ENCODE measurements around the gene LUZP1. TPM values are rescaled to one million over a fixed set of nuclear protein-coding genes. Genes with fewer than 3 reads are reported as not detected.

Gene LUZP1
- total RNA-seq, 1 experiment from 2014 or later, result 43.4 TPM

DNA sequence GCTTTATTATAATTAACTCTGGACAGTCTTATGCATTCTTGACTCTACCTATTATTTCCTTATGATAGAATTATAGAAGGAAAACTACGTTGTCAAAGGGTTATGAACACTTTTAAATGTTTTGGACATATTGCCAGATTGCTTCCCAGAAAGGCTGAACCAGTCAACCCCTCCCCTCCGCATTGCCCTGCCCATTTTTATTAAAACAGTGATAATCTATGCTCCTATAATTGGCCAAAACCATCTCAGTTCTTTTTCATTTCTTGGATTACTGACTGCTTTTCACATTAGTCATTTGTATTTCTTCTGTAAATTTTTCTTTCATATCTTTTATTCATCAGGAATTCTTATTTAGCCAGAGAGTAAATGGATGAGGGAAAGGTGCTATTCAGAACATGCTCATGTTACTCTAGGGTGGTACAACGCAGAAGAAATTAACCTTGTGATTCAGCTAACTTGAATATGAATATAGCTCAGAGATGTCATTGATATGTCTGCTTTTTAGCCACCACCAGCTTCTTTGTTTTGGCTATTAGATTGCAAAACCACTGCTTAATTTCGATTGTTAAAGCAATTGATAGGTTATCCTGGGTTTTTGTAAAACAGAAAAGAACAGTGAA, 117.3 kb downstream of the LUZP1 start:
- Mint-ChIP-seq H3K27ac (peak overlapping the region; percentile 45; the same call in 1 of the 2 replicates), H3K4me1 (peaks cover 17% of the 10 kb centered on the region), H3K4me3 (no peak overlapping the region), H3K9me3 (no peaks in the 10 kb centered on the region), H3K27me3 (ENCODE audit: low read depth) (no peaks in the 10 kb centered on the region), H3K36me3 (peaks cover 46% of the 10 kb centered on the region)
- TF ChIP-seq, protein P1, sequence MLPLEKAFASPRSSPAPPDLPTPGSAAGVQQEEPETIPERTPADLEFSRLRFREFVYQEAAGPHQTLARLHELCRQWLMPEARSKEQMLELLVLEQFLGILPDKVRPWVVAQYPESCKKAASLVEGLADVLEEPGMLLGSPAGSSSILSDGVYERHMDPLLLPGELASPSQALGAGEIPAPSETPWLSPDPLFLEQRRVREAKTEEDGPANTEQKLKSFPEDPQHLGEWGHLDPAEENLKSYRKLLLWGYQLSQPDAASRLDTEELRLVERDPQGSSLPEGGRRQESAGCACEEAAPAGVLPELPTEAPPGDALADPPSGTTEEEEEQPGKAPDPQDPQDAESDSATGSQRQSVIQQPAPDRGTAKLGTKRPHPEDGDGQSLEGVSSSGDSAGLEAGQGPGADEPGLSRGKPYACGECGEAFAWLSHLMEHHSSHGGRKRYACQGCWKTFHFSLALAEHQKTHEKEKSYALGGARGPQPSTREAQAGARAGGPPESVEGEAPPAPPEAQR (CRISPR knock-in tag; IDR thresholded peaks at IDR 0.05), result no peak
- DNase-seq (ENCODE audit: low spot score), result no peak
- ATAC-seq, result no peak
- POLR2A ChIA-PET, result no interaction called here
- CTCF ChIA-PET, result no interaction called here

DNA sequence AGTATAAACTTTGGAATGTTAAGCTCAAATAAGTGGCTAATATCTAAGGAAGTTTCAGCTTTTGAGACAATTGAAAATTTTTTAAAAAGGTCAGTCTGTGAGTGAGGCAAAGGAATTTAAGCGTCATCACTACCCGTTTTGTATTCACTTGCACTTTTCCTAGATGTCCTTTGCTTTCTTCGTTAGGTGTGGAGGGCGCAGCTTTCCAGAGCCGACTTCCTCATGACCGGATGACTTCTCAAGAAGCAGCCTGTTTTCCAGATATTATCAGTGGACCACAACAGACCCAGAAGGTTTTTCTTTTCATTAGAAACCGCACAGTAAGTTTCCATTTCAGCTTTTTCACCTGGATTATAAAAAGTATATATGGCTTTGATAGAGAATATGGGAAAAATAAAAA, 118.5 kb downstream of the LUZP1 start:
- H3K4me3 Mint-ChIP-seq, result no peak overlapping the region
- H3K36me3 Mint-ChIP-seq, result peaks cover 42% of the 10 kb centered on the region
- ChIA-PET POLR2A (no interaction called here), CTCF (interaction anchor here (1.3 kb wide), 1 partner anchor 134 kb away, joined by 3 read pairs; no protein-coding TSS in a partner anchor)
- H3K27ac Mint-ChIP-seq, result no peak overlapping the region
- peaks cover 23% of the 10 kb centered on the region for H3K4me1 Mint-ChIP-seq
- DNase-seq (ENCODE audit: low spot score), result no peak
- no peak for ATAC-seq
- H3K9me3 Mint-ChIP-seq, result no peaks in the 10 kb centered on the region
- H3K27me3 Mint-ChIP-seq (ENCODE audit: low read depth), result no peaks in the 10 kb centered on the region
- TF ChIP-seq TEAD1 (CRISPR knock-in tag; IDR thresholded peaks at IDR 0.05) (no peak), ZNF396 (CRISPR knock-in tag; IDR thresholded peaks at IDR 0.05; ENCODE audit: borderline replicate concordance) (no peak), NR3C1 (CRISPR knock-in tag; conservative IDR thresholded peaks at IDR 0.05; ENCODE audit: low read depth) (no peak), CBFB (CRISPR knock-in tag; IDR thresholded peaks at IDR 0.05; ENCODE audit: low read depth) (no peak), EMX1 (CRISPR knock-in tag; IDR thresholded peaks at IDR 0.05) (no peak), FOXP1 (CRISPR knock-in tag; IDR thresholded peaks at IDR 0.05; ENCODE audit: borderline replicate concordance) (no peak), RELA (CRISPR knock-in tag; IDR thresholded peaks at IDR 0.05; ENCODE audit: borderline replicate concordance) (no peak), CREB1 (CRISPR knock-in tag; IDR thresholded peaks at IDR 0.05) (no peak), GABPB1 (CRISPR knock-in tag; IDR thresholded peaks at IDR 0.05) (no peak), FOXK1 (CRISPR knock-in tag; IDR thresholded peaks at IDR 0.05) (no peak), KAT7 (CRISPR knock-in tag; IDR thresholded peaks at IDR 0.05; ENCODE audit: borderline replicate concordance) (no peak), SMAD3 (CRISPR knock-in tag; IDR thresholded peaks at IDR 0.05; ENCODE audit: borderline replicate concordance) (no peak), OVOL2 (CRISPR knock-in tag; IDR thresholded peaks at IDR 0.05; ENCODE audit: borderline replicate concordance) (no peak)
- TF ChIP-seq, protein P2, sequence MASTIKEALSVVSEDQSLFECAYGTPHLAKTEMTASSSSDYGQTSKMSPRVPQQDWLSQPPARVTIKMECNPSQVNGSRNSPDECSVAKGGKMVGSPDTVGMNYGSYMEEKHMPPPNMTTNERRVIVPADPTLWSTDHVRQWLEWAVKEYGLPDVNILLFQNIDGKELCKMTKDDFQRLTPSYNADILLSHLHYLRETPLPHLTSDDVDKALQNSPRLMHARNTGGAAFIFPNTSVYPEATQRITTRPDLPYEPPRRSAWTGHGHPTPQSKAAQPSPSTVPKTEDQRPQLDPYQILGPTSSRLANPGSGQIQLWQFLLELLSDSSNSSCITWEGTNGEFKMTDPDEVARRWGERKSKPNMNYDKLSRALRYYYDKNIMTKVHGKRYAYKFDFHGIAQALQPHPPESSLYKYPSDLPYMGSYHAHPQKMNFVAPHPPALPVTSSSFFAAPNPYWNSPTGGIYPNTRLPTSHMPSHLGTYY (CRISPR knock-in tag; IDR thresholded peaks at IDR 0.05), result no peak
- TF ChIP-seq, protein P3, sequence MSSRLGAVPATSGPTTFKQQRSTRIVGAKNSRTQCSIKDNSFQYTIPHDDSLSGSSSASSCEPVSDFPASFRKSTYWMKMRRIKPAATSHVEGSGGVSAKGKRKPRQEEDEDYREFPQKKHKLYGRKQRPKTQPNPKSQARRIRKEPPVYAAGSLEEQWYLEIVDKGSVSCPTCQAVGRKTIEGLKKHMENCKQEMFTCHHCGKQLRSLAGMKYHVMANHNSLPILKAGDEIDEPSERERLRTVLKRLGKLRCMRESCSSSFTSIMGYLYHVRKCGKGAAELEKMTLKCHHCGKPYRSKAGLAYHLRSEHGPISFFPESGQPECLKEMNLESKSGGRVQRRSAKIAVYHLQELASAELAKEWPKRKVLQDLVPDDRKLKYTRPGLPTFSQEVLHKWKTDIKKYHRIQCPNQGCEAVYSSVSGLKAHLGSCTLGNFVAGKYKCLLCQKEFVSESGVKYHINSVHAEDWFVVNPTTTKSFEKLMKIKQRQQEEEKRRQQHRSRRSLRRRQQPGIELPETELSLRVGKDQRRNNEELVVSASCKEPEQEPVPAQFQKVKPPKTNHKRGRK (CRISPR knock-in tag; IDR thresholded peaks at IDR 0.05; ENCODE audit: borderline replicate concordance), result no peak
- TF ChIP-seq, protein P4, sequence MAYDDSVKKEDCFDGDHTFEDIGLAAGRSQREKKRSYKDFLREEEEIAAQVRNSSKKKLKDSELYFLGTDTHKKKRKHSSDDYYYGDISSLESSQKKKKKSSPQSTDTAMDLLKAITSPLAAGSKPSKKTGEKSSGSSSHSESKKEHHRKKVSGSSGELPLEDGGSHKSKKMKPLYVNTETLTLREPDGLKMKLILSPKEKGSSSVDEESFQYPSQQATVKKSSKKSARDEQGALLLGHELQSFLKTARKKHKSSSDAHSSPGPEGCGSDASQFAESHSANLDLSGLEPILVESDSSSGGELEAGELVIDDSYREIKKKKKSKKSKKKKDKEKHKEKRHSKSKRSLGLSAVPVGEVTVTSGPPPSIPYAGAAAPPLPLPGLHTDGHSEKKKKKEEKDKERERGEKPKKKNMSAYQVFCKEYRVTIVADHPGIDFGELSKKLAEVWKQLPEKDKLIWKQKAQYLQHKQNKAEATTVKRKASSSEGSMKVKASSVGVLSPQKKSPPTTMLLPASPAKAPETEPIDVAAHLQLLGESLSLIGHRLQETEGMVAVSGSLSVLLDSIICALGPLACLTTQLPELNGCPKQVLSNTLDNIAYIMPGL (CRISPR knock-in tag; IDR thresholded peaks at IDR 0.05), result no peak
- TF ChIP-seq, protein P5, sequence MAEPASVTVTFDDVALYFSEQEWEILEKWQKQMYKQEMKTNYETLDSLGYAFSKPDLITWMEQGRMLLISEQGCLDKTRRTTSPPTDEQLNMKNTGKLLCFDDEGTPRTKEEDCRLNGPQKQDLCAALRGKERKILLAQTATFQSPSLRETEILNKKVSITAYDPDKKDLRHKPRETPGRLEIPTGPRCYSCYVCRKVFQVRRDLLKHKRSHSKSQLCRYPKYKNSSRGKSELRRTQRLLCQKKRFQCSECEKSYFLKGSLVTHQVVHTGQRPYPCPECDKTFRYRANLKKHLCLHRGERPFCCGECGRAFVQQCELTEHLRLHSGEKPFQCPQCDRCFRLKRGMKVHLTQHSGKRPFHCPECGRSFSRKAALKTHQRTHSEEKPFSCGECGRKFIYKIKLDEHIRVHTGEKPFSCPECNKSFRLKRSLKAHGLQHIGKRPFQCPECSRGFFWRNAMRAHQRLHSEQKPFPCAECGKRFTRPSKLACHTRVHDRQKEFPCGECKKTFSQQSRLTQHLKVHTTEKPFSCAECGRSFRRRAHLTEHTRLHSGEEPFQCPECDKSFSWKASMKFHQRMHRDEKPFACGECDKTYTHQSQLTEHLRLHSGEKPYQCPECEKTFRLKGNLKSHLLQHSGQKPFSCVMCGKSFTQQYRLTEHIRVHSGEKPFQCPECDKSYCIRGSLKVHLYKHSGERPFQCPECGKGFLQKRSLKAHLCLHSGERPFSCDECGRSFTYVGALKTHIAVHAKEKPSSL (CRISPR knock-in tag; conservative IDR thresholded peaks at IDR 0.05), result no peak
- TF ChIP-seq, protein P6, sequence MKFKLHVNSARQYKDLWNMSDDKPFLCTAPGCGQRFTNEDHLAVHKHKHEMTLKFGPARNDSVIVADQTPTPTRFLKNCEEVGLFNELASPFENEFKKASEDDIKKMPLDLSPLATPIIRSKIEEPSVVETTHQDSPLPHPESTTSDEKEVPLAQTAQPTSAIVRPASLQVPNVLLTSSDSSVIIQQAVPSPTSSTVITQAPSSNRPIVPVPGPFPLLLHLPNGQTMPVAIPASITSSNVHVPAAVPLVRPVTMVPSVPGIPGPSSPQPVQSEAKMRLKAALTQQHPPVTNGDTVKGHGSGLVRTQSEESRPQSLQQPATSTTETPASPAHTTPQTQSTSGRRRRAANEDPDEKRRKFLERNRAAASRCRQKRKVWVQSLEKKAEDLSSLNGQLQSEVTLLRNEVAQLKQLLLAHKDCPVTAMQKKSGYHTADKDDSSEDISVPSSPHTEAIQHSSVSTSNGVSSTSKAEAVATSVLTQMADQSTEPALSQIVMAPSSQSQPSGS (CRISPR knock-in tag; IDR thresholded peaks at IDR 0.05; ENCODE audit: borderline replicate concordance, low read depth), result no peak
